GM19463 (cell line): Measurements from ENCODE around the gene MLLT3.

Experiments
- ATAC-seq: cut with Tn5 transposase; IDR thresholded peaks from one replicate; pipeline ENCODE4 v1.9.1; 2021; ENCODE audit warnings: mild to moderate bottlenecking, moderate library complexity; ENCODE audit not compliant: unreplicated experiment

The MLLT3 gene

DNA sequence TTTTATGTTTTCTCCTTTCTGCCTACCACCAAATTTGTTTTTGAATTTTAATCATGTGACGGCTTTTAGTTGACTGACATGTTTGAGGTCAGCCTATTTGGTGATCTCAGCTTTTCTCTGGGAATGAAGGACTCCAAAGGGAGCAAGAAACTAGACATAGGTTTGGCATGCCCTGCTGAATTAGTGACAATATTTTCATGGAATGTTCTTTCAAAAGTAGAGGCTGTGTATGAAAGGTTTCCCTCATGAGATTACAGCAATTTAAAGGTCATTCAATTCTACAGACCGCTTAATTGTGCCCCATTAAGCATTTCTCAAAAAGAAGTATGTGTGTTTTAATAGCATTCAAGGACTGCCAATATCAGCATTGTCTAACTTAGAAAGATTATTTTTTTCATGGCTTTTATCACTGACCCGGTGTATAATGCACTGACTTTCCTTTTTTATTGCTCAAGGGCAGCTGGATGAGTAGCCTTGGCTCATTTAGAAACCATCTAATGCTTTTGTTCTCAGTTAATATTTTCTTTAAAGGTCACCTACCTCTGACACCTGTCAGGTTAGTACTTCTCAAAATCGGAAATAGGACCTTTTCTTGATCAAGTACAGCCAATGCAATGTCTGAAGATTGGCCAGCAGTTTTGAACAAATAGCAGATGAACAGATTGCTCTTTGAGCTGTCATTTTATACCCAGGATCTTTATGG is 8.1 kb upstream of the MLLT3 start:
- peak; percentile 54 for ATAC-seq

- ATAC-seq, result no peak
Measured at GRCh38 chr9:20625003-20625349, 2.7 kb upstream of the MLLT3 start.

GRCh38 chr9:20624201-20625002 is 2.1 kb upstream of the MLLT3 start:
- ATAC-seq, result peak; percentile 18

DNA sequence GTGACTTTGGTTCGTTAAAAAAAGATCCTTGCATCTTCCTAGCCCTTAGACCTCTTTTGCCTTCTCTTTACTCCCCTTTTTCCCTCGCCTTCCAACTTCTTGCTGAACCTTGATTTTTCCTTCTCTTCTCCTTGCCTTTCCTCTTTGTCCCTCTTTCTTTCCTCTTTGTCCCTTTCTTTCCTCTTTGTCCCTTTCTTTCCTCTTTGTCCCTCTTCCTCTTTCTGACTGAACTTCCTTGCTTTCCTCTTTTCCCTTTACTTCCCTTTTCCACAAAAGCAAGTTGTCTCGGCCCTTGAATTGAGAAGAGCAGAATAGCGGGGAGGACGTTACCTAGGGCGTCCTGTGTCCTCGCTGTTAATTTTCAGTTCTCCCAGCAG is 1.4 kb upstream of the MLLT3 start:
- no peak for ATAC-seq

DNA sequence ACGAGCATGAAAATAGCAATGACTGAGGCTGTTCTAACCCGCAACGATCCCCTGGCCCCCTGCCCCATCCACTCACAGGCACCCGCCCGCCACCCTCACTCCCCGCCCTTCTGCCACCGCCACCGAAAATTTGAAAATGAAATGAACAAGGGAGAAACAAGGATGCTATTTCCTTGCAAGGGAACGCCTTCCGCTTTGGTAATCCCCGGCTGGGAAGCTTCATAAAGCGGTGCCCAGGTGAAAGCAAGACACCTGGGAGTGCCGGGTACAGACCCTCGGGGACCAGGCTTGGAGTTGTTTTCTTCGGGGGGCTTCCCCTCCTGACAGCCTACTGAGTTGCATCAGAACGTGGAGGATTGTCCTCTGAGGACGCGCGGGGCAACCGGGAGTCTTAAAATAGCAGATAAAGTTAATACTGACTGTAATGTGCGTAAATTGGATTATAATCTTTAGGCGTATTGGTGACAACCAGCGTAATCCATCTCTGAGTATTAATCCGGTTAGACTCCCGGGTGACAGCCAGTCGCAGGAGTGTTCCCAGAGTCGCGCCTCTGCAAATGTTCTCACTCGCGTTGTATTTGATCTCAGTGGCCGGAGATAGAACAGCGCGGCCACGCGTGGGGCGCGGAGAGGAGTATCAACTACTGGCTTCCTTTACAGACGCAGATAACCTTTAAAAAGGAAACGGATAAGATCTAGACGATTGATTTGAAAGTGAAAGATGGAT is 885 bp upstream of the MLLT3 start:
- ATAC-seq, result peak; percentile 4

GRCh38 chr9:20621471-20622329 is 599 bp downstream of the MLLT3 start:
- peak; percentile 7 for ATAC-seq

GRCh38 chr9:20620650-20621470 is 1.4 kb downstream of the MLLT3 start:
- ATAC-seq, result no peak

GRCh38 chr9:20619487-20620200 is 2.7 kb downstream of the MLLT3 start:
- no peak for ATAC-seq

- no peak for ATAC-seq
Measured at GRCh38 chr9:20618361-20618802, 3.9 kb downstream of the MLLT3 start.

GRCh38 chr9:20616808-20617207 is 5.5 kb downstream of the MLLT3 start:
- no peak for ATAC-seq

DNA sequence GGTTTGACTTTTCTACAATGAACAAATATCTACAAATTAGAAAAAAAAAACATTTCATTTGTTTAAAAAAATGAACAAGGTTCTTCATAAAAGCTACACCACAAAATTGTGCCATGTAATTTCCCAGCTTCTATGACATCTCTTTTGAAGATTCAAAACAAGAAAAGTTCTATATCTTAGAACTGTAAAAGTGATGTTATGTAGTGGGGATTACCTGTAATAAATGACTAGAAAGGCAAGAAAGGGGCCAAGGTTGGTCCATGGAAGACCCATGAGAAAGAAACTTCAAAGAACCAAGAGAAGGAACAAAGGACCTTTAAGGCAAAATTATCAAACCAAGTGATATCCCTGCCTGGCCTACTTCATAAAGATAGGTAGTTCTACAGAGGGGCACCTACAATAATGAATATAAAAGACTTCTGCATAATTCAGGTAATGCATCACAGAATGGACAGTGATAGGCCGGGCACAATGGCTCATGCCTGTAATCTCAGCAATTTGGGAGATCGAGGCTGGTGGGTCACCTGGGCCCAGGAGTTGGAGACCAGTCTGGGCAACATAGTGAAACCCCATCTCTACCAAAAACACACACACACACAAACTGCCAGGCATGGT is 7.6 kb downstream of the MLLT3 start:
- no peak for ATAC-seq

GRCh38 chr9:20611691-20612287 is 10.5 kb downstream of the MLLT3 start:
- ATAC-seq, result no peak

GRCh38 chr9:20610591-20610990 is 11.7 kb downstream of the MLLT3 start:
- no peak for ATAC-seq

DNA sequence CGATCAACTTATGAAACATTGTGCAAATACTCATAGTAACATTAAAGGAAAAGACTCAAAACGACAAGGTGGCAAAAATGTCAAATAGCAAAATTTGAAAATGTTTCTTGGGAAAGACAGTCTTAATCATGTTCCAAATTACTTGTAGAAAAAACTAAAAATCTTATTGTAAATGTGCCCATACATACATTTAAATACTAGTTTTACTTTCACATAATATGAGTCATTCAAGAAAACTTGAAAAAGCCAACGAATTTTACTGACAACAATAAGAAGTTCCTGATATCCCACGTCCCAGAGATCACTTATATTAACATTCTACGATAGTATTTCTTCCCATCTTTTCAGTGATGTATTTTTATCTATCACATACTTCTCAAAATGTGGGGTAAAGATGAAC is 13.7 kb downstream of the MLLT3 start:
- ATAC-seq, result no peak

DNA sequence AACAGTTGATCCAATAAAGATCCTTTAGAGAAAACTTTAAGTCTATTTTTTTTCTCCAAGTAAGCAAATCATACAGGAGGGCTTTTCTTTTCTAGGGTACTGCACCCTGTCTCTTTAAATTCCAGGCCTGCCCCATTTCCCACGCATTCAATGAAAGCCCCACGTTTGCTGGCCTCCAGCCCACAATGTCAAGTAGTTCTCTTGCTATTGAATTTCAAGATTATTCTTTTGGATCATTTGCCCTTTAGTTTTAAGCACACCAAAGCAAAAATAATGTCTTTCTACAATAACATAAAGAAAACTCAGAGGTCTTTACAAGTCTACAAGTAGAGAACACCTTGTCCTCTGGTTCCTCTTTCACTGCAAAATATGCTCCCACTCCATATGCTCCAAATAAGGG is 15.6 kb downstream of the MLLT3 start:
- no peak for ATAC-seq

DNA sequence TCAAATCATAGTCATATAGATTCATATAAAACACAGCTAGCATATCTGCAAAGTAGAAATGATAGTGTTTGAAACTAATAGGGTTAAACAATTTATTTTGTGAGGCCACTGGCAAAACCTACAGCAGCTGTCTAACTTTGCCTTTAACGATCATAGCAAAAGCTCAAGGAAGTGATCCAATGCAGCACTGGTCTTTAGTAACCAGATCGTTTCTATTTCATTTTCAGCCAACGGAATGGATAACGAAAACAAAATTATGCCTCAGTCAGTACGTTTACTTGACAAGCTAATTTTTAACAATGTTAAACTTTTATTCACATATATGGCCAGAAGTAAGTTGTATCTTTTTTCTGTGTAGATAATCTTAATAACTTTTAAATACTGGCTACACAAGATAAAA is 17.7 kb downstream of the MLLT3 start:
- peak; percentile 86 for ATAC-seq

GRCh38 chr9:20603524-20604268 is 18.6 kb downstream of the MLLT3 start:
- no peak for ATAC-seq

DNA sequence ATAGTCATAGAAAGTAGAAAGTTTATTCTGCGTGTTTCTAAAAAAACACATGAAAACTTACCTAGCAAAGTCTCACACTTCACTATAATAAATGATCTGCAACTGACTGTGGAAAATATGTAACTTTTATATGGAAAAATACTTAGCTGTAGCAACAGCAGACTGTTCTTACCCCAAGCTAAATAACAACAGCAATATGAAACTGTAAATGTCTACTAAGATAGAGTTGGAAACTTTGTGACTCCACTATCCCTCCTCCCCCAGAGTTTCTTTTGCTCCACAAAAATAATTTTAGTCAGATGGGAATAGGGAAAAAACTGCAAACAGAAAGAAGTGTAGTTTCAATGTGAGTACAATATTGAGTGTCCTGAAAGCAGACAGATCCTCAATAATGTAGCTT is 21.0 kb downstream of the MLLT3 start:
- no peak for ATAC-seq
